Esophagus (tissue), 2 donors: ENCODE measurements around the gene KIRREL3. TPM values are rescaled to one million over a fixed set of nuclear protein-coding genes. Genes with fewer than 3 reads are reported as not detected.

Experiments used
- H3K27ac ChIP-seq, 2 donors: one replicate each; pipeline ENCODE4 v1.5.1; 2013; ENCODE audit warnings: low read depth in 2 of 2, mild to moderate bottlenecking in 2 of 2, inconsistent platforms in 1 of 2, low read length in 1 of 2, moderate library complexity in 1 of 2
- H3K27me3 ChIP-seq, 2 donors: one replicate each; pipeline ENCODE4 v1.6.1; 2013; ENCODE audit warnings: low read length in 2 of 2, control low read depth in 1 of 2, mild to moderate bottlenecking in 1 of 2; ENCODE audit not compliant: insufficient read depth in 2 of 2, control insufficient read depth in 1 of 2
- H3K36me3 ChIP-seq, 2 donors: one replicate each; pipeline ENCODE4 v1.6.1; 2013; ENCODE audit warnings: low read length in 1 of 2; ENCODE audit not compliant: control insufficient read depth in 2 of 2, insufficient read depth in 2 of 2
- H3K4me1 ChIP-seq, 2 donors: one replicate each; pipeline ENCODE4 v1.6.1; 2013; ENCODE audit warnings: low read length in 1 of 2; ENCODE audit not compliant: control insufficient read depth in 2 of 2, insufficient read depth in 2 of 2
- H3K4me3 ChIP-seq, 2 donors: one replicate each; pipeline ENCODE4 v1.5.1; 2013; ENCODE audit warnings: low read length in 2 of 2, mild to moderate bottlenecking in 2 of 2, low read depth in 1 of 2, moderate library complexity in 1 of 2
- H3K9me3 ChIP-seq, 2 donors: one replicate each; pipeline ENCODE4 v1.6.1; 2013; ENCODE audit warnings: mild to moderate bottlenecking in 2 of 2, low read depth in 1 of 2, low read length in 1 of 2, moderate library complexity in 1 of 2; ENCODE audit not compliant: control insufficient read depth in 2 of 2, insufficient read depth in 1 of 2
- WGBS, 2 donors: extraction: QIAGEN DNeasy Blood & Tissue Kit; methylation state at CpG; one replicate each; pipeline ENCODE4 v1.1.7; 2013; 5-methylcytosine and 5-hydroxymethylcytosine counted together
- polyA plus RNA-seq, 2 donors: library from polyadenylated mRNA; stranded (reverse); fragments of 200-250 nt; gene quantifications; one replicate each; pipeline ENCODE4 v1.2.3, GENCODE V29; 2013
- donor health status: healthy with polysubstance abuse.
- donor health status: Bipolar disorder and iron deficiency.

The KIRREL3 gene
- polyA plus RNA-seq, 2 donors: 0.05 to 0.12 TPM

DNA sequence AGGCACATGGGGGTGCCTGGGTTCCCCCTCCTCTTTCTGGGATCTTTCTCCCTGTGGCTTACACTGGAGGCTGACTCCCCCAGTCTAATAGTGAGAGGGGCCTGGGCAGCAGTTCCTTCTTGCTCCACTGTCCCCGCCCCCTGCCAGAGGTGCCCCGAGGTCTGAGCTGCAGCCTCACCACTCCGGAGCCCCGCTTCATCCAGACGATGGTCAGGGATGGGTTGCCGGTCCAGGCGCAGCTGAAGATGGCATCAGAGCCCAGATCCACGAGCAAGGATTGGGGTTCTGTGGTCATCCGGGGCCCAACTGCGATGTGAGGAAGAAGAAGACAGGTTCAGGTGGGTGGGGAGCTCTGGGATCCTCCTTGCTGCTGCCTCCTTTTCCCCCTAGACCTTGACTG, 554.0 kb downstream of the KIRREL3 start:
- H3K4me1 ChIP-seq: peaks cover 0 to 6% of the 10 kb centered on the region in 2 donors
- peaks cover 0 to 11% of the 10 kb centered on the region in 2 donors for H3K9me3 ChIP-seq
- no peak overlapping the region for H3K27ac ChIP-seq
- H3K27me3 ChIP-seq: no peaks in the 10 kb centered on the region
- 79 to 82% methylated on average over 10 of the region's 10 CpGs for whole genome bisulfite sequencing, 2 donors
- H3K36me3 ChIP-seq: no peaks in the 10 kb centered on the region
- no peak overlapping the region for H3K4me3 ChIP-seq

- WGBS, 2 donors: 68 to 76% methylated on average over 7 of the region's 7 CpGs
- Histone ChIP-seq H3K27ac (no peak overlapping the region), H3K9me3 (no peaks in the 10 kb centered on the region), H3K4me1 (peaks cover 0 to 3% of the 10 kb centered on the region in 2 donors), H3K27me3 (no peaks in the 10 kb centered on the region), H3K36me3 (no peaks in the 10 kb centered on the region), H3K4me3 (no peak overlapping the region)
Measured at GRCh38 chr11:126444072-126444471, 556.5 kb downstream of the KIRREL3 start.

GRCh38 chr11:126443120-126443519, 557.5 kb downstream of the KIRREL3 start:
- H3K4me1 ChIP-seq: peaks cover 0 to 3% of the 10 kb centered on the region in 2 donors
- H3K36me3 ChIP-seq: no peaks in the 10 kb centered on the region
- no peak overlapping the region for H3K27ac ChIP-seq
- no peaks in the 10 kb centered on the region for H3K27me3 ChIP-seq
- H3K9me3 ChIP-seq: no peaks in the 10 kb centered on the region
- 43 to 57% methylated on average over 13 of the region's 13 CpGs for WGBS, 2 donors
- no peak overlapping the region for H3K4me3 ChIP-seq

GRCh38 chr11:126440792-126441514, 559.6 kb downstream of the KIRREL3 start:
- H3K9me3 ChIP-seq: no peaks in the 10 kb centered on the region
- H3K27me3 ChIP-seq: no peaks in the 10 kb centered on the region
- no peak overlapping the region for H3K4me3 ChIP-seq
- WGBS, 2 donors: 19 to 20% methylated on average over 21 of the region's 21 CpGs
- H3K36me3 ChIP-seq: no peaks in the 10 kb centered on the region
- H3K4me1 ChIP-seq: peaks cover 0 to 7% of the 10 kb centered on the region in 2 donors
- no peak overlapping the region for H3K27ac ChIP-seq

- no peak overlapping the region for H3K27ac ChIP-seq
- no peaks in the 10 kb centered on the region for H3K36me3 ChIP-seq
- WGBS, 2 donors: 60 to 61% methylated on average over 22 of the region's 22 CpGs
- no peaks in the 10 kb centered on the region for H3K27me3 ChIP-seq
- H3K4me3 ChIP-seq: no peak overlapping the region
- H3K9me3 ChIP-seq: no peaks in the 10 kb centered on the region
- peaks cover 0 to 7% of the 10 kb centered on the region in 2 donors for H3K4me1 ChIP-seq
Measured at GRCh38 chr11:126440276-126440675, 560.3 kb downstream of the KIRREL3 start.

- 45 to 51% methylated on average over 5 of the region's 5 CpGs for WGBS, 2 donors
- Histone ChIP-seq H3K36me3 (no peaks in the 10 kb centered on the region), H3K4me1 (peaks cover 0 to 7% of the 10 kb centered on the region in 2 donors)
Measured at GRCh38 chr11:126438691-126439090, 561.9 kb downstream of the KIRREL3 start.

DNA sequence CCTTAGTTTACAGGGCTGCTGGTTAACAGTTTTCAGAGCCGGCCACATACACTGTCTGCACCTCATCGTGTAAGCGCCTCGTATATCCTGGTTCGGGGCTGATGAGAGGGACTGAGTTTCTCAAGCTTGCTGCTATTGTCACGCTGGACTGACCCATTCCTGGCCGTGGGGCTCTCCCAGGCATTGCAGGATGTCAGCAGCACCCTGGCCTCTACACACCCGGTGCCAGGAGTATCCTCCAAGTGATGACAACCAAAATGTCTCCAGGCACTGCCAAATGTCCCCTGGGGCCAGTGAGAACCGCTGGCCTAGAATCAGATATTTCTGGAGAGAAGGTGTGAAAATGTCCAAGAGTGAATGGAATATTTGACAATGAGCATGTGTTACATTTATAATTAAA, 562.3 kb downstream of the KIRREL3 start:
- 70 to 73% methylated on average over 9 of the region's 9 CpGs for WGBS, 2 donors

More at GRCh38 chr11:126438691-126439090, 561.9 kb downstream of the KIRREL3 start:
- Histone ChIP-seq H3K27me3 (no peaks in the 10 kb centered on the region), H3K9me3 (no peaks in the 10 kb centered on the region), H3K4me3 (no peak overlapping the region), H3K27ac (no peak overlapping the region)

GRCh38 chr11:126437731-126438130, 562.8 kb downstream of the KIRREL3 start:
- H3K36me3 ChIP-seq: no peaks in the 10 kb centered on the region
- H3K9me3 ChIP-seq: no peaks in the 10 kb centered on the region
- no peaks in the 10 kb centered on the region for H3K27me3 ChIP-seq
- H3K4me1 ChIP-seq: peaks cover 0 to 7% of the 10 kb centered on the region in 2 donors
- no peak overlapping the region for H3K4me3 ChIP-seq
- no peak overlapping the region for H3K27ac ChIP-seq
- 95 to 96% methylated on average over 5 of the region's 5 CpGs for WGBS, 2 donors

More for the DNA sequence above, 562.3 kb downstream of the KIRREL3 start:
- H3K4me1 ChIP-seq: peaks cover 0 to 7% of the 10 kb centered on the region in 2 donors
- H3K36me3 ChIP-seq: no peaks in the 10 kb centered on the region
- H3K4me3 ChIP-seq: no peak overlapping the region
- H3K27ac ChIP-seq: no peak overlapping the region
- no peaks in the 10 kb centered on the region for H3K27me3 ChIP-seq
- H3K9me3 ChIP-seq: no peaks in the 10 kb centered on the region

- Histone ChIP-seq H3K36me3 (no peaks in the 10 kb centered on the region), H3K9me3 (no peaks in the 10 kb centered on the region), H3K27ac (no peak overlapping the region), H3K4me1 (peaks cover 0 to 13% of the 10 kb centered on the region in 2 donors), H3K27me3 (no peaks in the 10 kb centered on the region), H3K4me3 (no peak overlapping the region)
- 87 to 91% methylated on average over 7 of the region's 7 CpGs for WGBS, 2 donors
Measured at GRCh38 chr11:126436209-126436755, 564.3 kb downstream of the KIRREL3 start.

- H3K4me1 ChIP-seq: peaks cover 0 to 10% of the 10 kb centered on the region in 2 donors
Measured at GRCh38 chr11:126434950-126435335, 565.6 kb downstream of the KIRREL3 start.

More at GRCh38 chr11:126434950-126435335, 565.6 kb downstream of the KIRREL3 start:
- 84 to 88% methylated on average over 12 of the region's 12 CpGs for WGBS, 2 donors
- Histone ChIP-seq H3K36me3 (no peaks in the 10 kb centered on the region), H3K27me3 (no peaks in the 10 kb centered on the region), H3K4me3 (no peak overlapping the region), H3K9me3 (no peaks in the 10 kb centered on the region), H3K27ac (no peak overlapping the region)
